Lower leg skin (tissue), 3 donors: Measurements from ENCODE around the gene MAP3K7CL.

Experiments
- POLR2A ChIP-seq, 2 donors: fragments of 450-650 bp; IDR thresholded peaks; one replicate each; pipeline ENCODE4 v1.6.1; 2016 to 2017; ENCODE audit warnings: antibody characterized with exemption in 2 of 2, mild to moderate bottlenecking in 1 of 2, moderate library complexity in 1 of 2
- TF ChIP-seq, protein P1 (sequence below), 3 donors: fragments of 450-650 bp; IDR thresholded peaks; one replicate each; pipeline ENCODE4 v1.5.1; 2016; ENCODE audit warnings: antibody characterized with exemption in 3 of 3, mild to moderate bottlenecking in 3 of 3, moderate library complexity in 2 of 3

DNA sequence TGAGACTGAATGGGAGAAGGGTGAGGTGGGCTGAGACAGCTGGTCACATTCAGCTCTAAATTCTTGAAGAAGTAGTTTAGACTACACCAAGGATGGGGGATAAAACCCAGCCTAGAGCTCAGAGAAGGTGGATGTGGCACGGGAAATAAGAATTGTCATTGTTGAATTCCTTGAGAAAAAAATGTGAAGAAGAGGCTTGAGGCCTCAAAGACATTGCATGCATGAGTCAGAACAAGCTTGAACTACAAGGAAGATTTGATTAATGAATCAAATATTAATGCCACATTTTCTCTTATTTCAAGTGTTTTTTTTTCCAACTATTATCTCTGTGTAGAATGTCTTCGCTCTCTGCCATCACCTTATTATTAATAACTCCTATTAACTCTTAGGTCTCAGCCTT, 58.9 kb downstream of the MAP3K7CL start:
- no peak for TF ChIP-seq POLR2A (IDR thresholded peaks at IDR 0.05)
- TF ChIP-seq, protein P1, sequence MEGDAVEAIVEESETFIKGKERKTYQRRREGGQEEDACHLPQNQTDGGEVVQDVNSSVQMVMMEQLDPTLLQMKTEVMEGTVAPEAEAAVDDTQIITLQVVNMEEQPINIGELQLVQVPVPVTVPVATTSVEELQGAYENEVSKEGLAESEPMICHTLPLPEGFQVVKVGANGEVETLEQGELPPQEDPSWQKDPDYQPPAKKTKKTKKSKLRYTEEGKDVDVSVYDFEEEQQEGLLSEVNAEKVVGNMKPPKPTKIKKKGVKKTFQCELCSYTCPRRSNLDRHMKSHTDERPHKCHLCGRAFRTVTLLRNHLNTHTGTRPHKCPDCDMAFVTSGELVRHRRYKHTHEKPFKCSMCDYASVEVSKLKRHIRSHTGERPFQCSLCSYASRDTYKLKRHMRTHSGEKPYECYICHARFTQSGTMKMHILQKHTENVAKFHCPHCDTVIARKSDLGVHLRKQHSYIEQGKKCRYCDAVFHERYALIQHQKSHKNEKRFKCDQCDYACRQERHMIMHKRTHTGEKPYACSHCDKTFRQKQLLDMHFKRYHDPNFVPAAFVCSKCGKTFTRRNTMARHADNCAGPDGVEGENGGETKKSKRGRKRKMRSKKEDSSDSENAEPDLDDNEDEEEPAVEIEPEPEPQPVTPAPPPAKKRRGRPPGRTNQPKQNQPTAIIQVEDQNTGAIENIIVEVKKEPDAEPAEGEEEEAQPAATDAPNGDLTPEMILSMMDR (IDR thresholded peaks at IDR 0.05), result no peak
